Thoracic aorta (tissue), 2 donors: ENCODE measurements around the gene ACOT7. TPM values are rescaled to one million over a fixed set of nuclear protein-coding genes. Genes with fewer than 3 reads are reported as not detected.

ENCODE experiments used
- ATAC-seq: fragments of 150-250 bp; one replicate; pipeline ENCODE4 v1.8.0; 2017; ENCODE audit warnings: low read depth; ENCODE audit not compliant: insufficient number of reproducible peaks, low FRiP score
- DNase-seq: peaks from one replicate; pipeline ENCODE4 v3.0.0-alpha.2; 2020; ENCODE audit warnings: low spot score
- H3K27ac ChIP-seq, 2 donors: fragments of 200-600 bp; sonication (generic); 1 replicate in 1 of 2; 2 replicates in 1 of 2; pipeline ENCODE4 v1.5.1; 2016; ENCODE audit warnings: mild to moderate bottlenecking in 2 of 2, moderate library complexity in 2 of 2
- H3K27me3 ChIP-seq: fragments of 200-600 bp; sonication (generic); replicated peaks from 2 replicates; pipeline ENCODE4 v1.6.0; 2016; ENCODE audit warnings: mild to moderate bottlenecking; ENCODE audit not compliant: insufficient read depth
- H3K36me3 ChIP-seq: fragments of 200-600 bp; sonication (generic); one replicate; pipeline ENCODE4 v1.5.1; 2016
- H3K4me1 ChIP-seq, 2 donors: fragments of 200-600 bp; sonication (generic); 1 replicate in 1 of 2; 2 replicates in 1 of 2; pipeline versions ENCODE4 v1.5.1 to v1.6.0; 2016; ENCODE audit warnings: low read depth in 2 of 2, mild to moderate bottlenecking in 1 of 2; ENCODE audit not compliant: control insufficient read depth in 1 of 2
- H3K4me3 ChIP-seq: fragments of 200-600 bp; sonication (generic); 2 replicates; pipeline ENCODE4 v1.5.1; 2016; ENCODE audit warnings: mild to moderate bottlenecking
- H3K9me3 ChIP-seq: fragments of 200-600 bp; sonication (generic); 2 replicates; pipeline ENCODE4 v1.5.1; 2016
- total RNA-seq, 2 donors: library from RNA; depleted of rRNA; stranded (reverse); fragments of >200 nt; gene quantifications; one replicate each; pipeline versions ENCODE4 v1.1.0 to v1.2.3, GENCODE V29; 2016
- TF ChIP-seq, protein P1 (sequence below): fragments of 200-600 bp; sonication (generic); IDR thresholded peaks from one replicate; pipeline ENCODE4 v1.5.1; 2019; ENCODE audit warnings: antibody characterized with exemption

Gene ACOT7
- total RNA-seq, 2 donors from 2014 or later = 23.7 to 33.0 TPM

DNA sequence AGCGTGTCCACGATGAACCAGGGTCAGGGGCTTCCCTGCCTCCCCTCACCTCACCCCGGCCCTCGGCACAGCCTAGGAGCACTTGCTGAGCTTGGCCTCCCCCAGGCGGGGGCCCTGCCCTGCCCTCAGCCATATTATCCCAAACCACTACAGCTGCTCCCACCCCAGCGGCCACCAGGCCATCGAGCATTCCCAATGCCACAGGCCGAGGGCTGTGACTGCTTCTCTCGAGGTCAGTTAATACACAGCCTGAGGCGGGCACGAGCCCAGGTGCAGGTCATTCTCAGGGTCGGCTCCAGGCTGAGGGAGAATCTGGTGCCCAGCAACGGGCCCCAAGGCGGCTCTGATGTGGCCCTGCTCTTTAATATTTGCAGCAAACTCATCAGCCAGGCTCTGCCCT lies 124.3 kb downstream of the ACOT7 start:
- Histone ChIP-seq H3K4me3 (no peak overlapping the region), H3K9me3 (no peaks in the 10 kb centered on the region), H3K36me3 (no peaks in the 10 kb centered on the region), H3K4me1 (no peaks in the 10 kb centered on the region), H3K27me3 (no peaks in the 10 kb centered on the region), H3K27ac (no peak overlapping the region)
- TF ChIP-seq, protein P1, sequence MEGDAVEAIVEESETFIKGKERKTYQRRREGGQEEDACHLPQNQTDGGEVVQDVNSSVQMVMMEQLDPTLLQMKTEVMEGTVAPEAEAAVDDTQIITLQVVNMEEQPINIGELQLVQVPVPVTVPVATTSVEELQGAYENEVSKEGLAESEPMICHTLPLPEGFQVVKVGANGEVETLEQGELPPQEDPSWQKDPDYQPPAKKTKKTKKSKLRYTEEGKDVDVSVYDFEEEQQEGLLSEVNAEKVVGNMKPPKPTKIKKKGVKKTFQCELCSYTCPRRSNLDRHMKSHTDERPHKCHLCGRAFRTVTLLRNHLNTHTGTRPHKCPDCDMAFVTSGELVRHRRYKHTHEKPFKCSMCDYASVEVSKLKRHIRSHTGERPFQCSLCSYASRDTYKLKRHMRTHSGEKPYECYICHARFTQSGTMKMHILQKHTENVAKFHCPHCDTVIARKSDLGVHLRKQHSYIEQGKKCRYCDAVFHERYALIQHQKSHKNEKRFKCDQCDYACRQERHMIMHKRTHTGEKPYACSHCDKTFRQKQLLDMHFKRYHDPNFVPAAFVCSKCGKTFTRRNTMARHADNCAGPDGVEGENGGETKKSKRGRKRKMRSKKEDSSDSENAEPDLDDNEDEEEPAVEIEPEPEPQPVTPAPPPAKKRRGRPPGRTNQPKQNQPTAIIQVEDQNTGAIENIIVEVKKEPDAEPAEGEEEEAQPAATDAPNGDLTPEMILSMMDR = no peak
- ATAC-seq (no peak), DNase-seq (no peak)

DNA sequence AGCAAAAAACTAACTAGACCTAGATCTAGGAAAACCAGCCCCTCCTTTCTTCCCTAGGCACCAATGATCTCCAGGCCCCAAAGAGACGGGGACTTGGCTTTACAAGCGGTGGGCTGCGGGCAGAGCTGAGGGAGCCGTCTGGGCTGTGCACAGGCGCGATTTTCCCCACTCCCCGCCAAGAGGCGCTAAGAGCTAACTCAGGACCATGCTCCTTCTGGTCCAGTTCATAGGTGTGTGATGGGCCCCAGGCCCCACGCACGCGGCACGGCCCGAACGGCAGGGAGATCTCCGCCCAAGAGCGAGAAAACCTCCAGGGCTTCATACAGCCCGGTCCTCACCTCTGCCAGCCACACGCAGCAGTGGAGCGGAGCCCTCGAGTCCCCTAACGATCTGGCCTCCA lies 125.2 kb downstream of the ACOT7 start:
- TF ChIP-seq, protein P1 = no peak
- no peak for ATAC-seq

DNA sequence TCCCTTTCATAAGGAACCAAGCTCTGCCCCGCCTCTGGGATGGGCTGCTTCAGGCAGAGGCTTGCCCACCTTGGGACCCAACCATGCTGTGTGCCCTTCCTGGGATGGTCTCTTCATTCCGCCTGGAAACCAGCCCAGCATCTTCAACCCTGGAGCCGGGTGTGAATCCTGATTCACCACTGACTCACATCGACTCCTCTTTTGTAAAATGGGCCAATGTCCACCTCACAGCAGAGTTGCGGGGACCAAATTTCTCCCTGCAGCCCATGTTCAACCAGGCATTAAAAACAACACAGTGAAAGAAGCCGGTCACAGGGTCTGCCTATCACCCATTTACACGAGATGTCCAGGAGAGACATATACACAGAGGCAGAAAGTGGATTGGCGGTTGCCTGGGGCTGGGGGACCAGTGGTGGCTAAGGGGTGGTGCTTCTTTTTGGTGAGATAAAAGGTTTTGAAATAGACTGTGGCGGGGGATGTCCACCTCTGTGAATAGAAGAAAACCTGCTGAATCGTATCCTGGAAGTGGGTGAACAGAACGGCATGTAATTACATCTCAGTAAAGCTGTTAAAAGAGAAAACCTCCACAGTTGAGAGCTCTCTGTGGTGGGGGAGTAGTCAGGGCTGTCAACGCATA lies 125.8 kb downstream of the ACOT7 start:
- ATAC-seq (no peak), DNase-seq (no peak)
- H3K9me3 ChIP-seq = no peaks in the 10 kb centered on the region
- no peaks in the 10 kb centered on the region for H3K27me3 ChIP-seq
- no peak overlapping the region for H3K4me3 ChIP-seq
- H3K4me1 ChIP-seq = peaks cover 0 to 7% of the 10 kb centered on the region in 2 donors
- H3K27ac ChIP-seq = no peak overlapping the region
- TF ChIP-seq, protein P1 = no peak
- no peaks in the 10 kb centered on the region for H3K36me3 ChIP-seq

More for the DNA sequence above, 125.2 kb downstream of the ACOT7 start:
- Histone ChIP-seq H3K4me3 (no peak overlapping the region), H3K27ac (no peak overlapping the region), H3K9me3 (no peaks in the 10 kb centered on the region), H3K36me3 (no peaks in the 10 kb centered on the region), H3K27me3 (no peaks in the 10 kb centered on the region), H3K4me1 (peaks cover 0 to under 1% of the 10 kb centered on the region in 2 donors)
- no peak for DNase-seq

DNA sequence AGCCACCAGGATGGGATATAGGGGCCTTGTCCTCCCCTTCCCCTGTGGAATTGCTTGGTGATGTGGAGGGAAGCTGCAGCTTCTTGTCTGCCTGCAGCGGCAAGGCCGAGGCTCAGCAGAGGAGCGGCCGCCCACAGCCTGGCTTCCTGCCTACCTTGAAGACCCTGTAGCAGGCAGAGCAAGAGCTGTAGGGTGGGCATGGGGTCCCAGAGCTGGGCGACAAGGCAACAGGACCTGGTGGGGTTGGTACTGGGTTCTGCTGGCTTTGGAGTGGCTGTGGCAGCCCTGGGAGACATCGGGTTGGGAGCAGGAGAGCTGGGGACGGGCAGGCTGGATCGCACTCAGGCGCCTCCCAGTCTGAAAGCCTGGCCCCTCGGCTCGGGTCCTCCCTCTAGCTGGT lies 126.9 kb downstream of the ACOT7 start:
- H3K27me3 ChIP-seq = peaks cover 4% of the 10 kb centered on the region
- H3K9me3 ChIP-seq = no peaks in the 10 kb centered on the region
- no peaks in the 10 kb centered on the region for H3K36me3 ChIP-seq
- H3K4me1 ChIP-seq = peaks cover 0 to 8% of the 10 kb centered on the region in 2 donors
- DNase-seq = no peak
- no peak overlapping the region for H3K27ac ChIP-seq
- H3K4me3 ChIP-seq = no peak overlapping the region
- TF ChIP-seq, protein P1 = no peak
- no peak for ATAC-seq

DNA sequence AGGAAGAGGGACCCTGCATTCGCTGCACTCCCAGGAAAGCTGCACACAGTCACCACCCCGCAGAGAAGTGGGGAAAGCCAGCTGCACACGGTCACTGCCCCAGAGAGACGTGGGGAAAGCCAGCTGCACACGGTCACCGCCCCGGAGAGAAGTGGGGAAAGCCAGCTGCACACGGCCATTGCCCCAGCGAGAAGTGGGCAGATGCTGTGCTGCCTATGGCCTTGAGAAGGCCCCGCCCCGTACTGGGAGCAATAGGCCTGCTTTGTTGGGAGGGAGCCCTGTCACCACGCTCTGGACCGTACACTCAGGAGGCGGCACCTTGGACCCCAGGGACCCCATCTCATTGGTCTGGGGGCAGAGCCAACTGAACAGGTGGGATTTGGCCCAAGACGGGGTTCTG lies 128.4 kb downstream of the ACOT7 start:
- peaks cover 0 to 15% of the 10 kb centered on the region in 2 donors for H3K4me1 ChIP-seq
- H3K27ac ChIP-seq = no peak overlapping the region
- no peaks in the 10 kb centered on the region for H3K36me3 ChIP-seq
- peaks cover 4% of the 10 kb centered on the region for H3K27me3 ChIP-seq
- TF ChIP-seq, protein P1 = no peak
- DNase-seq (no peak), ATAC-seq (no peak)
- H3K9me3 ChIP-seq = no peaks in the 10 kb centered on the region
- no peak overlapping the region for H3K4me3 ChIP-seq
